Stimulated activated CD8-positive, alpha-beta memory T cell treated with anti-CD3 and anti-CD28 coated beads, Interleukin-7, amount 100 ng/mL, for 48 hours (primary cell): ENCODE results near the gene ROBO3.

Experiments used
- DNase-seq, 2 donors: peaks; one replicate each; pipeline ENCODE4 v3.0.0-alpha.2; 2020; ENCODE audit warnings: low read depth in 1 of 2; ENCODE audit errors: extremely low read depth in 1 of 2

ROBO3 gene

GRCh38 chr11:124841840-124842239 is 23.4 kb upstream of the ROBO3 start:
- no peak for DNase-seq

DNA sequence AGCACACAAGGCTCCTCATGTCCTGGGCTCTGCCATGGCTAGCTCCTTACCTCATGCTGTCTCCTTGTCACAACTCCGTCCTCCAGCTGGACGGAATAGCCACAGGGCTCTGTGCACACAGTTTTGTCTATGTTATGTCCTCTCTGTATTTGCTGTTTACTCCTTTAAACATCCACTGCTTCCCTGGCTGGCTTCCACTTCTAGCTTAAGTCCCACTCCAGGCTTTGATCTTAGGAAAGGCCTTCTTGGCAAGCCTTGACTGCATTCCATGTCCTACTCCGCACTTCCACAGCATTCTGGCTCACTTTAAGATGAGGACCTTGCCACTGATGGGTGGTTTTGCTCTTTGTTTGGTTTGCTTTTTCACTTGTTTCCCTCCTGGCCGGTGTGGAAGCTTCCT is 22.9 kb upstream of the ROBO3 start:
- no peak for DNase-seq

- DNase-seq, result no peak
Observed at GRCh38 chr11:124843616-124843910, 21.7 kb upstream of the ROBO3 start.

GRCh38 chr11:124844664-124845079 is 20.6 kb upstream of the ROBO3 start:
- no peak for DNase-seq

GRCh38 chr11:124846070-124846673 is 19.1 kb upstream of the ROBO3 start:
- no peak for DNase-seq

DNA sequence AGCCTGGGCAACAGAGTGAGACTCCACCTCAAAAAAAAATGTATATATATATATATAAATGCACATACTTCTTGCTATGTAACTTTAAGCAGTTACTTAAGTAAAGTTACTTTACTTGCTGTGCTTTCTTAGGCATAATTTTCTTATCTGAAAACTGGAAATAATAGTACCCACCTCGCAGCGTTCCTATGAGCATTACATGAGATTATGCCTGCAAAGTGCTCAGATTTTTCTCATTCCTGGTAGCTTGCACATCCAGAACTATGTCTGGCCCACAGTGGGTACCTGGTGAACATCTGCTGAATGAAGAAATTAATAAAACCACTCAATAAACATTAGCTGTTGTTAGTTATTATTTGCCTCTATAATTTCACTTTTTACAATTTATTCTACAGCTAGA is 6.1 kb upstream of the ROBO3 start:
- no peak for DNase-seq

GRCh38 chr11:124861670-124862069 is 3.6 kb upstream of the ROBO3 start:
- DNase-seq, result no peak

DNA sequence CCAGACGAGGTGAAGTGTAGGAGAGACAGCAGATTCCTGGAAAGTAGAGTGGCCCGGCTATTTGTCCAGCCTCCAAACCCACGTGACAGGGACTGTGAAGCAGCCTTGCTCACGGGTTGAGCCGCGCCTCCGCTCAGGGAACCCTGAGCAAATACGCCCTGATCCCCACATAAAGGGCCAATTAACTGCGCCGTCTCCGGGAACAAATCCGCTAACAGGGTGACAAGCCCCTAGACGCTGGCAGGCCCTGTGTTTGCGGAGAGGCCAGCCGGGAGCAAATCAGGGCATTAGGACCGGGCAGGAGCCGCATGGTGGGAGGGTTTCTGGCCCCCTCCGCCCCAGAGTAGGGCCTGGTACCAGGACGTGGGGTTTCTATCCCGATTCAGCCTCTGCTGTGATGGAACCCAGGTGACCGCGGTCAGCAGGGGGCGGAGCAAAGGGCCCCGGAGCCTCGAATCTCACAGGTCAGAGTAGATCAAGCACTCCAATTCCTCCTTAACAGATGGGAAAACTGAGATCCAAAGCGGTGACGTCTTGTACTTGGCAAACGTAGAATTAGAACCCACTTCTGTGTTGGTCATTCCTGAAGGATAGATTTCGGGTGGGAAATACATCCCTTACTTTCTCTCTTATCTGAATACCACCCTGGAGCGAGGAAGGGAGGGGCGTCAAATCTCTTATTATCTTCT is 2.0 kb upstream of the ROBO3 start:
- DNase-seq, result no peak

- no peak for DNase-seq
Observed at GRCh38 chr11:124863826-124864165, 1.4 kb upstream of the ROBO3 start.

DNA sequence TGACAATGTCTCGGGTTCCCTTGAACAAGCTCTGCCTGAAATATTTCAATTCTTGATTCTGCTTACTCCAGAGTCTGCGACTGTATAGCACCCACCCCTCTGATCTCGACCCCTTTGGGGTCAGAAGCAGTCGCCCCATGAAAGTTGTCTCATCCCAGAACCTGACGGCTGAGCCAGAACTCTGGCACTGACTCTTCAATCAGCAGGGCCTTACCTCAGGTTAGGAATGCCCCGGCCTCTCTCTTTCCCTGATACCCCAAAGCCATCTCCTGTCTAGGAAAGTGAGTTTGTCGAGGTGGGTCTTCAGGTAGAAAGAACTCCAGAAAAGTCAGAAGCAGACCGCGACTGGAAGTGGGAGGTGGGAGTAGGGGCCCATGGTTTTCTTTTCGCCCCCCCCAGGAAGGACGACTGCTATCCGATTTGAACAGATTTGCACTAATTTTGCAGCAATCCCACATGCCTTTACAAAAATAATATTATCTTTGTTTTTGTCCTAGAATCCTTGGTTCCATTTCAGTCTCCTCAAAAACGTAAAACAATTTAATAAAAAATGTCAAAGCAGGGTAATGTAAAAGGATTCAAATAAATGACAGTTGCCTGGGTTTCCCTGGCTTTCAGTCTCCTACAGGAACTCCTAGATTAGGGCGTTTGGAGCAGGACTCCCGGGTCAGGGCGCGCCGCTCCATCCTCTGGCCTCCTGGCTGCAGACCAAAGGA is 898 bp upstream of the ROBO3 start:
- DNase-seq, result no peak

- no peak for DNase-seq
Observed at GRCh38 chr11:124864892-124865180, 396 bp upstream of the ROBO3 start.

GRCh38 chr11:124865902-124866851 is 945 bp downstream of the ROBO3 start:
- DNase-seq, result peak; percentile 17 to 28

- no peak for DNase-seq
Observed at GRCh38 chr11:124867700-124868099, 2.5 kb downstream of the ROBO3 start.

GRCh38 chr11:124868331-124869274 is 3.4 kb downstream of the ROBO3 start:
- DNase-seq, result no peak

GRCh38 chr11:124869331-124869730 is 4.1 kb downstream of the ROBO3 start:
- no peak for DNase-seq

- DNase-seq, result no peak
Observed at GRCh38 chr11:124869856-124870387, 4.7 kb downstream of the ROBO3 start.

DNA sequence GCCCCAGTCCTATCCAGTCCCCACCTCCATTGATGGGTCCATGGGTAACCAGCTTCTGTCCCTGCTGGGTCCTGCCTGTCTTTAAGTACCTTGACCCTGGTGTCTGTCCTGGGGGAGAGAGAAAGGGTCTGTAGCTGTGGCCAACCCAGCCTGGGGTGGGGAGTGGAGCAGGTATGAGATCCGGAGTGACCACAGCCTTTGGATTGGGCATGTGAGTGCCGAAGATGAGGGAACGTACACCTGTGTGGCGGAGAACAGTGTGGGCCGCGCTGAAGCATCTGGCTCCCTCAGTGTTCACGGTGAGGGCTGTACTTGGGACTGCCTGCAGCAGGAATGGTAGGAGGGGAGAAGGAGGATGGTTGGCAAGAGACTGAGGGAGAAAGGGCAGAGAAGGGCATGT is 5.2 kb downstream of the ROBO3 start:
- DNase-seq, result no peak

DNA sequence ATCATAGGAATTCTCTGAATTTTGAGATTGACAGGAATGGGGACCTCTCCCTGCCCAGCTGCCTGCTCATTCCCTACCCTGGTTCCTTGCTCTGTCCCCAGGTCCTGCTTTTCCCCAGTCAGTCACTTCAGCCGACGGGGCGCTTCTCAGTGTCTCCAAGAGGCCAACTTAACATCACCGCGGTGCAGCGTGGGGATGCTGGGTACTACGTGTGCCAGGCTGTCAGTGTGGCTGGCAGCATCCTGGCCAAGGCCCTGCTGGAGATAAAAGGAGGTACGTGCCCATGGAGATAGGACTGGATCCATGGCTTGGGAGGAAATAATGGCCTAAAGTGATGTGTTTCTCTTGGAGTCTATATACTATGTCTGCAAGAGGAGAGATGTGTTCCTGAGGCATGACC is 7.0 kb downstream of the ROBO3 start:
- DNase-seq, result no peak

GRCh38 chr11:124872741-124873140 is 7.5 kb downstream of the ROBO3 start:
- DNase-seq, result no peak

DNA sequence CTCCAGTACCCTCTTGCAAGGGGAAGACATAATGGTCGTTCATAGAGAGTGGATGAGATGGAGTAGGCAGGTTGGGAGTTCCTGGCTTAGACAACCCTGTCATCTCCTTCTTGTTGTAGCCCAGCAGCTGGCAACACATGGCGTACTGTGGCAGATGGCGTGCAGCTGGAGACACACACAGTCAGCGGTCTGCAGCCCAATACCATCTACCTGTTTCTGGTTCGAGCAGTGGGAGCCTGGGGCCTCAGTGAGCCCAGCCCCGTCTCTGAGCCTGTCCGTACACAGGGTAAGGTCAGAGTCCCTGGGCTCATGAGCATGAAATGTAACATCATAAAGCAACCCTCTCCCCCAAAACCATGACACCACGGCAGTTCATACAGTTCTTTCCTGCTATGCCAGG is 8.7 kb downstream of the ROBO3 start:
- DNase-seq, result no peak
